Fibroblast of skin of left quadriceps (primary cell): ENCODE results near the gene PARN.

Source experiments
- DNase-seq, 2 experiments: peaks; one replicate each; pipeline ENCODE4 v3.0.0-alpha.2; 2013; ENCODE audit warnings: low read depth in 2 of 2

PARN gene

GRCh38 chr16:14529010-14529669, 100.9 kb downstream of the PARN start:
- peak; percentile 78 to 81 for DNase-seq

DNA sequence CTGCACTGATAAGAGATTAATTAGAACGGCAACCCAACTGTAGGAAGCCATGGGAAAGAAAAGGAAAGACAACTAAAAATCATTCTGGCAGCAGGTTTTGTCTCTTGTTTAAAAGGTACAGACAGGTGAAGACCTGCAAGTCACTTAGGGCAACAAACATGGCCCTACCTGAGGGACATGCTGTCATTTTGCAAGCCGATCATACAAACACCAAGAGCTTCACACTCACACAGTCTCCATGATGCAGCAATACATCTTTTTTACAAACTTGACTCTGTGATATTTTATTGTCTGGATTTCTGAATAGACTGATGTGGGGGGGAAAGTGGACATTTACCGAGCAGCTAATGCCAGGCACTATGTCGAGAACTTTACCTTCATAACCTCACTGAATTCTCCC, 101.8 kb downstream of the PARN start:
- DNase-seq, result no peak

- peak; percentile 48 to 52 for DNase-seq
Measured at GRCh38 chr16:14527411-14528044, 102.5 kb downstream of the PARN start.

- no peak for DNase-seq
Measured at GRCh38 chr16:14525596-14525995, 104.5 kb downstream of the PARN start.

- no peak for DNase-seq
Measured at GRCh38 chr16:14524979-14525378, 105.1 kb downstream of the PARN start.

- DNase-seq, result no peak
Measured at GRCh38 chr16:14523632-14524031, 106.4 kb downstream of the PARN start.

- DNase-seq, result no peak
Measured at GRCh38 chr16:14522671-14523070, 107.4 kb downstream of the PARN start.

DNA sequence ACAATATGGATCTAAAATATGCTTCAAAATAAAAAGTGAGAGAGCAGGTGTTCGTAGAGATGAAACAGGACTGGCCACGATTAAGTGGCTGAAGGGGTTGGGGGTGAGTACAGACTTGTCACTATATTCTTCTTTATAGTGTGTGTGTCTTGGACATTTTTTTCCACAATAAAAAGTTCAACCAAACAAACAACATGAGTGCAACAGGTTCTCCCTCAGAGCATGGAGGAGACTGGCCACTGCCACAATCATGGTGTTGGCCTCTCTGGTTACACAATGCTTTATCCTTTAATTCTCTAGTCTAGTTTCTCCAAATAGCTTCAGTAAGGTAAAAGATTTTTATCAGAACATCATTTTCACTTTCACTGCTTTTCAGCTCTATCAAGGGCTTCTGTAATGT, 109.3 kb downstream of the PARN start:
- DNase-seq, result no peak

DNA sequence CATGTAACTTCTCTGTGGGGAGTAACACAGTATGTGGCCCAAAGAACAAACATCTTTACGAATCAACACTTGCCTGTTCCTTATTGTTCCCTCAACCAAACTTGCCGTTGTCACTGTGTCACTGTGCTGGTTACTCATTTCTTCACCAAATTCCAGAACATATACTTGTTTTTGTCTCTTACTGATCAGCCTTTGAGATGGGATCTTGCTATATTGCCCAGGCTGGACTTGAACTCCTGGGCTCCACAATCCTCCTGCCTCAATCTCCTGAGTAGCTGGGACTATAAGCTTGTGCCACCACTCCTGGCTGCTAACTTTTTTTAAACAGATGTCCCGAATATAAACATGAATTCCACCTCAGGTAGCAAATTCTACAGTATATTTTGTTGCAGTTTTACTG, 115.1 kb downstream of the PARN start:
- no peak for DNase-seq

DNA sequence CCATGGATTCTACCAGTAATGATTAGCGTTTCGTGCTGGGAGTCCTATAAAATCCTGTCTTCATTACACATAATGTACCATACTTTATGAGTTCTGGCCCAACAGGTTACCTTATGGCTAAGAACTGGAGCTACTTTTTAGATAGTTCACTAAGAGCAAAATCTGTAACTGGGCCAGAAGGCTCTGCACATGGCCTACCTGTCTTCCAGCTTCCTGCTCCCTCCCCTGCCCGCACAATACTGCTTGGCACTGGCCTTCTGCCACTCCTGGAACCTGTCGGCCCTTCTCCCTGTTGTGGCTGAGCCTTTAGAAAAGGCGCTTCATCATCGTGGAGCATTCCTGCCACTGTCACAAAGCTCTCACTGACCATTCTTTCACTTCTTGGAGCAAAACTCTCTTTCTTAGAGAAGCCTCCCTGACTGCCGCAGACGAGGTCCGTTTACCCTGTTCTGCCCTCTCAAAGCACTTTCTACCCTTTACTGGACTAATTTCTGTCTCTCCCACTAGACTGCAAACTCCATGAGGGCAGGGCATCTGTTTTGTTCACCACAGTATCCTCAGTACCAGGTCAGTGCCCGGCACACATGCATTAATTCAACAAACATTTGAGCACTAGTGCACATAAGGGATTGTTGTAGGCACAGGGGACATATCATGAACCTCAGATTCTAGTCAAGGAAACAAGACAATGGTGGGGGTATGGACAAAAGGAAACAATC, 116.5 kb downstream of the PARN start:
- DNase-seq, result no peak

DNA sequence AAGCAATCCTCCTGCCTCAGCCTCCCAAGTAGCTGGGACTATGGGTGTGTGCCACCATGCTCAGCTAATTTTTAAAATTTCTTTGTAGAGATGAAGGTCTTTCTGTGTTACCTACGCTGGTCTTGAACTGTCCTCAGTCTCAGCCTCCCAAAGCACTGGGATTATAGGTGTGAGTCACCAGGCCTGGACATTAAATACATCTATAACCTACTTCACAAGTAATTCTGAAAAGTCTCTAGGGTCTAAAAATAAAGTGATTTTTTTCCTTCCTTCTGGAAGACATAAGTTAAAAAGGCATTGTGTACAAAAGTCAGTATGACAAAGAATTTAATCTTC, 118.3 kb downstream of the PARN start:
- no peak for DNase-seq

DNA sequence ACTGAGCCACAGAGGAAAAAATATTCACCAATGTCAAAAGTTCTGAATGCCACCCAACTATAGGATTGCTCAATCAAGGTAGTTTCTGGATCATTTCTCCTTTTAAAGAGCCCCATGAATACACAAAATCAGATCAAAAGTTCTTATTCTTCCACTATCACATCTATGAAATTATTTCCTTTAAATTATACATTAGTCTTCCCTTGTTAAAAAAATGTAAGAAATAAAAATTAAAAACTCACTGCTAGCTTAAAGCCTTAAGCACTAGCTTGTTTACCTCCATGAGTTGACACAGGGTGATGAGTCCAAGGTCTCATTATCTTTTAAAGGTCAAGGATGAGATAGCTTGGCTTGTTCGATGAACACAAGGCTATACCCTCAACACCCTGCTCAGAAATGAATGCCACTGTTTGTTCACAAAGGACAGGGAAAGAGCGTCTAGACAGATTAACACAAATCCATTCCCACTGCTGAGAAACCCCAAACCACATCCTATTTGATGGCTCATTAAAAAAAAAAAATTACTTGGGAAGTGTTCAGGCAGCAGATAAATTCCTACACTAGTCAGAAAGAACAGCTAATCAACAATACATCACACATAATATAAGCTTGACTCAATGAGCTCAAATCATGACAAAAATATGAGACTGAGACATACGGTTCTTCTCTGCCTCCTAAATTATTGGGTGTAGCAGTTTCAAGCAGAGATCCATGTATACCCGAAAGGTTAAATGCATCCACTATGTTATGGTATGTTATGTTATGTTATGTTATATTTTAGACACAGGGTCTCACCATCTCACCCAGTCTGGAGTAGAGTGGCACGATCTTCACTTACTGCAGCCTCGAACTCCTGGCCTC, 118.9 kb downstream of the PARN start:
- peak; percentile 76 to 80 for DNase-seq

- no peak for DNase-seq
Measured at GRCh38 chr16:14510581-14510938, 119.5 kb downstream of the PARN start.

DNA sequence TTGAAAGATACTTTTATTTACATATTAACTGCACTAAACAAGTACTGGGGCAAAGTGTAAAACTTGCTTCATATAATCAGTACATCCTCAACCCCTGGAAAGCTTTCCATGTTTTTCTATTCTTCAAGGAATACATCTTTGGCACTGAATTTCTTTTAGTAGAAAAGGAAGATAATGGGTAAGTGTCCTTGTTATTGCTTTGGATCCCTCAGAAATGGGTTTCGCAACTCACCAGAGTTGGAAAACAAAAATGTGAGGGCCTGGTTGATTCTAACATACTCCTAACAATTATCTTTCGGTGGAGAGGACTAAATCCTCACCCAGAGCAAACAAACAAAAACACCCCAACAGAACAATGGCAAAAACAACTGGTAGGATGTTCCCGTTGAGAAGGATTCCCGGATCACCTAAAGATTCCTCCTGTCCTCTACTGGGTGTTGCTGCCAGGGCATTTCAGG, 120.4 kb downstream of the PARN start:
- no peak for DNase-seq

DNA sequence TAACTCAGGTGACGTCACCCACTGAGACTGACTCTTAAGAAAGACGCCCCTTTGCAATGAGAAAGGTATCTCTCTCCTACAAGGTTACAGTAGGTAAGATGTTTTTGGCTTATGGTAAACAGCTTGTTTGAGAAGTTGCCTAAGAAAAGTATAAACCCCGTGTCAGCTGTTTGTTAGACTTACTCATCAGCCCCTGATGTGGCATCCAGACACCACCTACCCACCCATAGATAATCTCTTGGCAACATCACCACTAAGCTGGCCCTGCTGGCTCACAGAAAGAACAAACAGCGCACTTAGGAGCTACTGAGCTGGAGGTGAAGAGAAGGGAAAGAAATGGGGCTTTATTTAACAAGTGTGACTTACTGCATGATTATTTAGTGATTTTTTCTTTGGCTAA, 121.0 kb downstream of the PARN start:
- no peak for DNase-seq

GRCh38 chr16:14505846-14506245, 124.2 kb downstream of the PARN start:
- no peak for DNase-seq

GRCh38 chr16:14502932-14503741, 126.9 kb downstream of the PARN start:
- no peak for DNase-seq

GRCh38 chr16:14502256-14502875, 127.7 kb downstream of the PARN start:
- DNase-seq, result no peak

DNA sequence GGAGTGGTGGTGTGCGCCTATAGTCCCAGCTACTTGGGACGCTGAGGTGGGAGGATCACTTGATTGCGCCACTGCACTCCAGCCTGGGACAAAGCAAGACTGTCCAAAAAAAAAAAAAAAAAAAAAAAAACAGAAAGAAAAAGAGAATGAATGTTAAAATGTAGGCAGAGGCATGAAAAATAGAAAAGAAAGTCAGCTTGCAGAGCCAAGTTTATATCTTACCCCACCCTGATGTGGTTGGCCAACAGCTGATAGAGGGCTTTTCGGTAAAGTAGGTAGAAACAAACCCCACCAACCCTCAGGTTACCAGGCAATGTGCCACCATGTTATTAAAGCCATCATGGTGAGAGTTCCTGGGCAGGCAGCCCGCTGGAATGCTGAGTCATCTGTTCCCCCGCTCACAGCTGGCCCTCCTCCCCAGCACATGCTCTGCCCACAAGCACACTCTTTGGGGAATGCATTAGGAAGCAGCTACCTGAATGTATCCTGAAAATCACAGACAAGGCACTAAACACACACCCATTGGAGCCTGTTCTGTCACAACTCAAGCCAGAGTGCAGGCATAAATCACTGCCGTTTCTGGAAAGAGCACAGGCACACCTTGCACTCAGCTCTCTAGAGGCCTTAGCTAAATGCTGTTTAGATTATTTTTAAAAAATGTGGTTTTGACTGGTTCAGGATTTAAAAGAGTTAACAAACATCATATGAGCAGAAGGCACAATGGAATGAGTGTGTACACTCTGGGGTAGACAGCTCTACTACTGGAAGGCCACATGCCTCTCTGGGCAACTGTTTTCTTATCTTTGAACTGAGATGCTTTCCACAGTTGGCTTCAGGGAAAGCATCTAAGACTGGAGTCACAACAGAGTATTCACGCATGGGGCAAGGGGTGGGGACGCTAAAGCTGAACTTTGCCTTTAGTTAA, 128.5 kb downstream of the PARN start:
- DNase-seq, result peak; percentile 89 to 91

DNA sequence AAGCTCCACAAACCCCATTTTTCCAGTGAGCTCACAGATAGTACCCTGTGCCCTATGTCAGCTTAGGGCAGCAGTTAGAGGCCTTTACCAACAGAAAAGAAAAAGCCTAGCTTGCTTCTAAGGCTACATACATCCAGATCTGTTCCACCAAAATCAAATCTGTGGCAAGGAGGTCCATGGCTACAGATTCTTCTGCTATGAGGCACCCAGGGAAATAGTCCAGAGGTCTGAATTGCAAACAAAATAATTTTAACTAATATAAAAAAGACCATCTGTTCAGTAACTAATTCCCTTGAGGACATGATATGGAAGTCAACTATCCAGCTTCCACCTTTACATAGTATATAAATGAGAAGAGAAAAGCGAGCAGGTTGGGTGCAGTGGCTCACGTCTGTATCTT, 129.3 kb downstream of the PARN start:
- no peak for DNase-seq
